ENCODE data around the gene TWSG1.

The TWSG1 gene

GRCh38 chr18:9413576-9413975, 79.0 kb downstream of the TWSG1 start:
- ATAC-seq (ENCODE audit: low read depth) (no peak; the same call in 2 of the 3 replicates), DNase-seq (ENCODE audit: low spot score) (no peak)
- Histone ChIP-seq H3K36me3 (ENCODE audit: low read depth) (no peaks in the 10 kb centered on the region), H3K27ac (ENCODE audit: poor library complexity, severe bottlenecking) (no peak overlapping the region), H3K4me1 (ENCODE audit: insufficient read depth, poor library complexity, severe bottlenecking) (peaks cover 9% of the 10 kb centered on the region), H3K9me3 (ENCODE audit: severe bottlenecking) (peaks cover 16% of the 10 kb centered on the region), H3K4me3 (ENCODE audit: severe bottlenecking) (no peak overlapping the region), H3K27me3 (ENCODE audit: insufficient read depth, poor library complexity, severe bottlenecking) (no peaks in the 10 kb centered on the region)
- no peak for TF ChIP-seq CTCF (IDR thresholded peaks at IDR 0.05; ENCODE audit: poor library complexity, severe bottlenecking)

GRCh38 chr18:9416563-9417072, 82.0 kb downstream of the TWSG1 start:
- Histone ChIP-seq H3K4me1 (ENCODE audit: insufficient read depth, poor library complexity, severe bottlenecking) (peaks cover 9% of the 10 kb centered on the region), H3K4me3 (ENCODE audit: severe bottlenecking) (no peak overlapping the region), H3K27me3 (ENCODE audit: insufficient read depth, poor library complexity, severe bottlenecking) (no peaks in the 10 kb centered on the region), H3K36me3 (ENCODE audit: low read depth) (no peaks in the 10 kb centered on the region), H3K27ac (ENCODE audit: poor library complexity, severe bottlenecking) (no peak overlapping the region), H3K9me3 (ENCODE audit: severe bottlenecking) (peaks cover 3% of the 10 kb centered on the region)
- ATAC-seq (ENCODE audit: low read depth) (no peak), DNase-seq (ENCODE audit: low spot score) (no peak)
- no peak for TF ChIP-seq CTCF (IDR thresholded peaks at IDR 0.05; ENCODE audit: poor library complexity, severe bottlenecking)

GRCh38 chr18:9417073-9417851, 82.7 kb downstream of the TWSG1 start:
- H3K36me3 ChIP-seq (ENCODE audit: low read depth): no peaks in the 10 kb centered on the region
- ATAC-seq (ENCODE audit: low read depth) (peak; percentile 77), DNase-seq (ENCODE audit: low spot score) (no peak)
- peaks cover 10% of the 10 kb centered on the region for H3K4me1 ChIP-seq (ENCODE audit: insufficient read depth, poor library complexity, severe bottlenecking)
- H3K27me3 ChIP-seq (ENCODE audit: insufficient read depth, poor library complexity, severe bottlenecking): no peaks in the 10 kb centered on the region
- TF ChIP-seq CTCF (IDR thresholded peaks at IDR 0.05; ENCODE audit: poor library complexity, severe bottlenecking): no peak
- no peak overlapping the region for H3K27ac ChIP-seq (ENCODE audit: poor library complexity, severe bottlenecking)
- H3K9me3 ChIP-seq (ENCODE audit: severe bottlenecking): peaks cover 2% of the 10 kb centered on the region
- no peak overlapping the region for H3K4me3 ChIP-seq (ENCODE audit: severe bottlenecking)

GRCh38 chr18:9418047-9418690, 83.6 kb downstream of the TWSG1 start:
- Histone ChIP-seq H3K9me3 (ENCODE audit: severe bottlenecking) (no peaks in the 10 kb centered on the region), H3K4me3 (ENCODE audit: severe bottlenecking) (no peak overlapping the region), H3K36me3 (ENCODE audit: low read depth) (no peaks in the 10 kb centered on the region), H3K27me3 (ENCODE audit: insufficient read depth, poor library complexity, severe bottlenecking) (no peaks in the 10 kb centered on the region), H3K27ac (ENCODE audit: poor library complexity, severe bottlenecking) (no peak overlapping the region), H3K4me1 (ENCODE audit: insufficient read depth, poor library complexity, severe bottlenecking) (peaks cover 19% of the 10 kb centered on the region)
- DNase-seq (ENCODE audit: low spot score): no peak
- no peak for TF ChIP-seq CTCF (IDR thresholded peaks at IDR 0.05; ENCODE audit: poor library complexity, severe bottlenecking)
- ATAC-seq (ENCODE audit: low read depth): no peak

All from RWPE2 (cell line).